Measurements from ENCODE around the gene ALDH6A1.

- TF ChIP-seq, protein P1, sequence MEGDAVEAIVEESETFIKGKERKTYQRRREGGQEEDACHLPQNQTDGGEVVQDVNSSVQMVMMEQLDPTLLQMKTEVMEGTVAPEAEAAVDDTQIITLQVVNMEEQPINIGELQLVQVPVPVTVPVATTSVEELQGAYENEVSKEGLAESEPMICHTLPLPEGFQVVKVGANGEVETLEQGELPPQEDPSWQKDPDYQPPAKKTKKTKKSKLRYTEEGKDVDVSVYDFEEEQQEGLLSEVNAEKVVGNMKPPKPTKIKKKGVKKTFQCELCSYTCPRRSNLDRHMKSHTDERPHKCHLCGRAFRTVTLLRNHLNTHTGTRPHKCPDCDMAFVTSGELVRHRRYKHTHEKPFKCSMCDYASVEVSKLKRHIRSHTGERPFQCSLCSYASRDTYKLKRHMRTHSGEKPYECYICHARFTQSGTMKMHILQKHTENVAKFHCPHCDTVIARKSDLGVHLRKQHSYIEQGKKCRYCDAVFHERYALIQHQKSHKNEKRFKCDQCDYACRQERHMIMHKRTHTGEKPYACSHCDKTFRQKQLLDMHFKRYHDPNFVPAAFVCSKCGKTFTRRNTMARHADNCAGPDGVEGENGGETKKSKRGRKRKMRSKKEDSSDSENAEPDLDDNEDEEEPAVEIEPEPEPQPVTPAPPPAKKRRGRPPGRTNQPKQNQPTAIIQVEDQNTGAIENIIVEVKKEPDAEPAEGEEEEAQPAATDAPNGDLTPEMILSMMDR (IDR thresholded peaks at IDR 0.05) = no peak
- no peak for TF ChIP-seq EP300 (IDR thresholded peaks at IDR 0.05)
These were observed 36.0 kb downstream of the ALDH6A1 start for GRCh38 chr14:74048281-74048680.
